HepG2 (cell line): ENCODE measurements around the gene RAI14. TPM values are rescaled to one million over a fixed set of nuclear protein-coding genes. Genes with fewer than 3 reads are reported as not detected.

Experiments used
- GPN1 ChIP-seq: sonication (generic); formaldehyde crosslinking; IDR thresholded peaks from 2 replicates; pipeline ENCODE4 v1.5.1; 2020; ENCODE audit warnings: missing genetic modification reagents, borderline replicate concordance
- KLF12 ChIP-seq: sonication (generic); formaldehyde crosslinking; IDR thresholded peaks from 2 replicates; pipeline ENCODE4 v1.4.0; 2020; ENCODE audit warnings: missing genetic modification reagents, borderline replicate concordance
- MTA1 ChIP-seq: sonication (generic); formaldehyde crosslinking; IDR thresholded peaks from 2 replicates; pipeline ENCODE4 v1.4.0; 2020; ENCODE audit warnings: missing genetic modification reagents, mild to moderate bottlenecking, borderline replicate concordance
- RBM22 ChIP-seq: fragments of 200-400 bp; formaldehyde crosslinking; optimal IDR thresholded peaks from 2 replicates; pipeline ENCODE3; 2017; ENCODE audit warnings: mild to moderate bottlenecking, low read length, moderate library complexity
- SIX1 ChIP-seq: sonication (generic); formaldehyde crosslinking; IDR thresholded peaks from 2 replicates; pipeline ENCODE4 v1.4.0; 2020; ENCODE audit warnings: missing genetic modification reagents, borderline replicate concordance
- TOPORS ChIP-seq: sonication (generic); formaldehyde crosslinking; IDR thresholded peaks from 2 replicates; pipeline ENCODE4 v1.8.0; 2023; ENCODE audit warnings: mild to moderate bottlenecking, missing genetic modification reagents
- U2AF1 ChIP-seq: fragments of 200-400 bp; formaldehyde crosslinking; optimal IDR thresholded peaks from 2 replicates; pipeline ENCODE3; 2017; ENCODE audit warnings: mild to moderate bottlenecking, low read depth, low read length
- ZFP37 ChIP-seq: sonication (generic); formaldehyde crosslinking; IDR thresholded peaks from 2 replicates; pipeline ENCODE4 v1.4.0; 2020; ENCODE audit warnings: missing genetic modification reagents, borderline replicate concordance
- ZFYVE20 ChIP-seq: sonication (generic); formaldehyde crosslinking; IDR thresholded peaks from 2 replicates; pipeline ENCODE4 v1.8.0; 2023; ENCODE audit warnings: low read depth, mild to moderate bottlenecking, moderate library complexity, missing genetic modification reagents, borderline replicate concordance
- ZNF264 ChIP-seq: sonication (generic); formaldehyde crosslinking; IDR thresholded peaks from 2 replicates; pipeline ENCODE4 v1.4.0; 2020; ENCODE audit warnings: missing genetic modification reagents
- ZNF546 ChIP-seq: sonication (generic); formaldehyde crosslinking; conservative IDR thresholded peaks from 2 replicates; pipeline ENCODE4 v1.8.1; 2023; ENCODE audit warnings: mild to moderate bottlenecking, missing genetic modification reagents
- ZNF558 ChIP-seq: sonication (generic); formaldehyde crosslinking; IDR thresholded peaks from 2 replicates; pipeline ENCODE4 v1.9.0; 2022; ENCODE audit warnings: mild to moderate bottlenecking, missing genetic modification reagents, borderline replicate concordance
- polyA plus RNA-seq, 8 experiments: library from polyadenylated mRNA; depleted of rRNA in 3 of 8; stranded (reverse) in 7 of 8; unstranded in 1 of 8; fragments of >200 nt; fragmentation: Illumina TruSeq in 4 of 8; extraction: Trizol in 4 of 8; gene quantifications; 2 replicates each; pipeline versions ENCODE4 v1.2.1 to v1.2.3, GENCODE V29; 2011 to 2016; ENCODE audit warnings: low read depth in 4 of 8, missing spikeins in 1 of 8, mixed read lengths in 1 of 8; ENCODE audit not compliant: insufficient read depth in 1 of 8
- total RNA-seq, 5 experiments: library from RNA; depleted of rRNA; stranded (reverse); fragments of >200 nt; fragmentation: Illumina TruSeq; extraction: Trizol; gene quantifications; 2 replicates each; pipeline ENCODE4 v1.2.3, GENCODE V29; 2016; ENCODE audit warnings: low read depth in 1 of 5
- TF ChIP-seq, protein P1 (sequence below): sonication (generic); formaldehyde crosslinking; IDR thresholded peaks from 2 replicates; pipeline ENCODE4 v1.4.0; 2020; ENCODE audit warnings: missing genetic modification reagents, borderline replicate concordance
- TF ChIP-seq, protein P2 (sequence below): sonication (generic); formaldehyde crosslinking; IDR thresholded peaks from 2 replicates; pipeline ENCODE4 v1.8.0; 2022; ENCODE audit warnings: missing genetic modification reagents, mild to moderate bottlenecking, borderline replicate concordance
- TF ChIP-seq, protein P3 (sequence below): sonication (generic); formaldehyde crosslinking; IDR thresholded peaks from 2 replicates; pipeline ENCODE4 v1.5.0; 2020; ENCODE audit warnings: mild to moderate bottlenecking, missing genetic modification reagents, borderline replicate concordance

Gene RAI14
- total and polyA plus RNA-seq, 2 of the 13 experiments (the other 11 are each of a cell fraction or from before 2014, with no cell fraction given) = 12.6 to 18.2 TPM

DNA sequence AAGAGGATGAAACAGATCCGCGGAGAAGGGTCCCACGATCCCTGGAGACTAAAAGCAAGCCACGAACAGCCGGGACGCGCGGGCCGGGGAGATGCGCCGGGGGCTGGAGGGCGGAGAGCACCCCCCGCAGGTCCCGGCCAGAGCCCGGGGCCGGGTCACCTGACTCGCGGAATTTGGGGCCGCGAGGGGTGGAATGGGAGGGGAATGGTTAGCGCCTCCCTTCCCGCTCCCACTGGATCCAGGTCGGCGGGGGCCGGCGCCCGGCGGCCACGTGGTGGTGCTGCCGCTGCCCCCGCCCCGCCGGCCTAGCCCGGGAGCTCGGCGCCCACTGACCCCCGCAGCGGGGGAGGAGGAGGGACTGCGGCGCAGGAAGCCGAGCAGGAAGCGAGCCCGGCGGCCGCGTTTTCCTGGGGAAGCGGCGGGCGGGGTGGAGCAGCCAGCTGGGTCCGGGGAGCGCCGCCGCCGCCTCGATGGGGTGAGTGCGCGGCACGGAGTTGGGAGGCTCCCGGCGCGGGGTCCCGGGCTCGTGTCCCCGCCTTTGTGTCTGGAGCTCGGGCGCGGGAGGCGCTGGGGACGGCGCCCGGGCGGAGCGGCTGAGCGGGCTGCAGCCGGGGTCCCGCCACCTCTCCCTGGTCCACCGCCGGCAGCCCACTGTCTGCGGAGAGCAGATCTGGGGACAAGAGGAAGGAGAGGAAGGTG is at the start of gene RAI14 (continued):
- TF ChIP-seq, protein P1, sequence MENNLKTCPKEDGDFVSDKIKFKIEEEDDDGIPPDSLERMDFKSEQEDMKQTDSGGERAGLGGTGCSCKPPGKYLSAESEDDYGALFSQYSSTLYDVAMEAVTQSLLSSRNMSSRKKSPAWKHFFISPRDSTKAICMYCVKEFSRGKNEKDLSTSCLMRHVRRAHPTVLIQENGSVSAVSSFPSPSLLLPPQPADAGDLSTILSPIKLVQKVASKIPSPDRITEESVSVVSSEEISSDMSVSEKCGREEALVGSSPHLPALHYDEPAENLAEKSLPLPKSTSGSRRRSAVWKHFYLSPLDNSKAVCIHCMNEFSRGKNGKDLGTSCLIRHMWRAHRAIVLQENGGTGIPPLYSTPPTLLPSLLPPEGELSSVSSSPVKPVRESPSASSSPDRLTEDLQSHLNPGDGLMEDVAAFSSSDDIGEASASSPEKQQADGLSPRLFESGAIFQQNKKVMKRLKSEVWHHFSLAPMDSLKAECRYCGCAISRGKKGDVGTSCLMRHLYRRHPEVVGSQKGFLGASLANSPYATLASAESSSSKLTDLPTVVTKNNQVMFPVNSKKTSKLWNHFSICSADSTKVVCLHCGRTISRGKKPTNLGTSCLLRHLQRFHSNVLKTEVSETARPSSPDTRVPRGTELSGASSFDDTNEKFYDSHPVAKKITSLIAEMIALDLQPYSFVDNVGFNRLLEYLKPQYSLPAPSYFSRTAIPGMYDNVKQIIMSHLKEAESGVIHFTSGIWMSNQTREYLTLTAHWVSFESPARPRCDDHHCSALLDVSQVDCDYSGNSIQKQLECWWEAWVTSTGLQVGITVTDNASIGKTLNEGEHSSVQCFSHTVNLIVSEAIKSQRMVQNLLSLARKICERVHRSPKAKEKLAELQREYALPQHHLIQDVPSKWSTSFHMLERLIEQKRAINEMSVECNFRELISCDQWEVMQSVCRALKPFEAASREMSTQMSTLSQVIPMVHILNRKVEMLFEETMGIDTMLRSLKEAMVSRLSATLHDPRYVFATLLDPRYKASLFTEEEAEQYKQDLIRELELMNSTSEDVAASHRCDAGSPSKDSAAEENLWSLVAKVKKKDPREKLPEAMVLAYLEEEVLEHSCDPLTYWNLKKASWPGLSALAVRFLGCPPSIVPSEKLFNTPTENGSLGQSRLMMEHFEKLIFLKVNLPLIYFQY (CRISPR knock-in tag) = 0 out of 2 replicates have a peak, but pooled peaks have one; percentile 40
- TF ChIP-seq SIX1 = no peak
- no peak for TF ChIP-seq RBM22
- 0 out of 2 replicates have a peak, but pooled peaks have one; percentile 21 for TF ChIP-seq ZFP37 (CRISPR knock-in tag)
- no peak for TF ChIP-seq GPN1 (CRISPR knock-in tag)
- TF ChIP-seq ZNF558 (CRISPR knock-in tag) = peak; percentile 43; the same call in 1 of the 2 replicates
- TF ChIP-seq ZNF264 (CRISPR knock-in tag) = no peak
- peak; percentile 64; the same call in 1 of the 2 replicates for TF ChIP-seq KLF12 (CRISPR knock-in tag)
- TF ChIP-seq ZFYVE20 = no peak
- peak; percentile 48; the same call in 1 of the 2 replicates for TF ChIP-seq MTA1 (CRISPR knock-in tag)
- TF ChIP-seq, protein P2, sequence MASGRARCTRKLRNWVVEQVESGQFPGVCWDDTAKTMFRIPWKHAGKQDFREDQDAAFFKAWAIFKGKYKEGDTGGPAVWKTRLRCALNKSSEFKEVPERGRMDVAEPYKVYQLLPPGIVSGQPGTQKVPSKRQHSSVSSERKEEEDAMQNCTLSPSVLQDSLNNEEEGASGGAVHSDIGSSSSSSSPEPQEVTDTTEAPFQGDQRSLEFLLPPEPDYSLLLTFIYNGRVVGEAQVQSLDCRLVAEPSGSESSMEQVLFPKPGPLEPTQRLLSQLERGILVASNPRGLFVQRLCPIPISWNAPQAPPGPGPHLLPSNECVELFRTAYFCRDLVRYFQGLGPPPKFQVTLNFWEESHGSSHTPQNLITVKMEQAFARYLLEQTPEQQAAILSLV (CRISPR knock-in tag) = peak; percentile 39; the same call in 1 of the 2 replicates
- TF ChIP-seq TOPORS (CRISPR knock-in tag) = no peak; the same call in 1 of the 2 replicates
- TF ChIP-seq ZNF546 (CRISPR knock-in tag) = peak; percentile 47; the same call in 1 of the 2 replicates
- TF ChIP-seq, protein P3, sequence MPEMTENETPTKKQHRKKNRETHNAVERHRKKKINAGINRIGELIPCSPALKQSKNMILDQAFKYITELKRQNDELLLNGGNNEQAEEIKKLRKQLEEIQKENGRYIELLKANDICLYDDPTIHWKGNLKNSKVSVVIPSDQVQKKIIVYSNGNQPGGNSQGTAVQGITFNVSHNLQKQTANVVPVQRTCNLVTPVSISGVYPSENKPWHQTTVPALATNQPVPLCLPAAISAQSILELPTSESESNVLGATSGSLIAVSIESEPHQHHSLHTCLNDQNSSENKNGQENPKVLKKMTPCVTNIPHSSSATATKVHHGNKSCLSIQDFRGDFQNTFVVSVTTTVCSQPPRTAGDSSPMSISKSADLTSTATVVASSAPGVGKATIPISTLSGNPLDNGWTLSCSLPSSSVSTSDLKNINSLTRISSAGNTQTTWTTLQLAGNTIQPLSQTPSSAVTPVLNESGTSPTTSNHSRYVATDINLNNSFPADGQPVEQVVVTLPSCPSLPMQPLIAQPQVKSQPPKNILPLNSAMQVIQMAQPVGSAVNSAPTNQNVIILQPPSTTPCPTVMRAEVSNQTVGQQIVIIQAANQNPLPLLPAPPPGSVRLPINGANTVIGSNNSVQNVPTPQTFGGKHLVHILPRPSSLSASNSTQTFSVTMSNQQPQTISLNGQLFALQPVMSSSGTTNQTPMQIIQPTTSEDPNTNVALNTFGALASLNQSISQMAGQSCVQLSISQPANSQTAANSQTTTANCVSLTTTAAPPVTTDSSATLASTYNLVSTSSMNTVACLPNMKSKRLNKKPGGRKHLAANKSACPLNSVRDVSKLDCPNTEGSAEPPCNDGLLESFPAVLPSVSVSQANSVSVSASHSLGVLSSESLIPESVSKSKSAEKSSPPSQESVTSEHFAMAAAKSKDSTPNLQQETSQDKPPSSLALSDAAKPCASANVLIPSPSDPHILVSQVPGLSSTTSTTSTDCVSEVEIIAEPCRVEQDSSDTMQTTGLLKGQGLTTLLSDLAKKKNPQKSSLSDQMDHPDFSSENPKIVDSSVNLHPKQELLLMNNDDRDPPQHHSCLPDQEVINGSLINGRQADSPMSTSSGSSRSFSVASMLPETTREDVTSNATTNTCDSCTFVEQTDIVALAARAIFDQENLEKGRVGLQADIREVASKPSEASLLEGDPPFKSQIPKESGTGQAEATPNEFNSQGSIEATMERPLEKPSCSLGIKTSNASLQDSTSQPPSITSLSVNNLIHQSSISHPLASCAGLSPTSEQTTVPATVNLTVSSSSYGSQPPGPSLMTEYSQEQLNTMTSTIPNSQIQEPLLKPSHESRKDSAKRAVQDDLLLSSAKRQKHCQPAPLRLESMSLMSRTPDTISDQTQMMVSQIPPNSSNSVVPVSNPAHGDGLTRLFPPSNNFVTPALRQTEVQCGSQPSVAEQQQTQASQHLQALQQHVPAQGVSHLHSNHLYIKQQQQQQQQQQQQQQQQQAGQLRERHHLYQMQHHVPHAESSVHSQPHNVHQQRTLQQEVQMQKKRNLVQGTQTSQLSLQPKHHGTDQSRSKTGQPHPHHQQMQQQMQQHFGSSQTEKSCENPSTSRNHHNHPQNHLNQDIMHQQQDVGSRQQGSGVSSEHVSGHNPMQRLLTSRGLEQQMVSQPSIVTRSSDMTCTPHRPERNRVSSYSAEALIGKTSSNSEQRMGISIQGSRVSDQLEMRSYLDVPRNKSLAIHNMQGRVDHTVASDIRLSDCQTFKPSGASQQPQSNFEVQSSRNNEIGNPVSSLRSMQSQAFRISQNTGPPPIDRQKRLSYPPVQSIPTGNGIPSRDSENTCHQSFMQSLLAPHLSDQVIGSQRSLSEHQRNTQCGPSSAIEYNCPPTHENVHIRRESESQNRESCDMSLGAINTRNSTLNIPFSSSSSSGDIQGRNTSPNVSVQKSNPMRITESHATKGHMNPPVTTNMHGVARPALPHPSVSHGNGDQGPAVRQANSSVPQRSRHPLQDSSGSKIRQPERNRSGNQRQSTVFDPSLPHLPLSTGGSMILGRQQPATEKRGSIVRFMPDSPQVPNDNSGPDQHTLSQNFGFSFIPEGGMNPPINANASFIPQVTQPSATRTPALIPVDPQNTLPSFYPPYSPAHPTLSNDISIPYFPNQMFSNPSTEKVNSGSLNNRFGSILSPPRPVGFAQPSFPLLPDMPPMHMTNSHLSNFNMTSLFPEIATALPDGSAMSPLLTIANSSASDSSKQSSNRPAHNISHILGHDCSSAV (CRISPR knock-in tag) = no peak
- no peak for TF ChIP-seq U2AF1
